Stimulated activated CD4-positive, alpha-beta T cell treated with anti-CD3 and anti-CD28 coated beads, Interleukin-15, amount 100 ng/mL, for 1 hour (primary cell): ENCODE results near the gene GJA1.

Experiments used
- DNase-seq, 2 donors: peaks; one replicate each; pipeline ENCODE4 v3.0.0-alpha.2; 2020; ENCODE audit warnings: low read depth in 1 of 2, low spot score in 1 of 2

The GJA1 gene

GRCh38 chr6:121482004-121482693 is 46.7 kb downstream of the GJA1 start:
- no peak for DNase-seq

GRCh38 chr6:121482751-121483150 is 47.3 kb downstream of the GJA1 start:
- no peak for DNase-seq

GRCh38 chr6:121485359-121485811 is 49.9 kb downstream of the GJA1 start:
- no peak for DNase-seq

DNA sequence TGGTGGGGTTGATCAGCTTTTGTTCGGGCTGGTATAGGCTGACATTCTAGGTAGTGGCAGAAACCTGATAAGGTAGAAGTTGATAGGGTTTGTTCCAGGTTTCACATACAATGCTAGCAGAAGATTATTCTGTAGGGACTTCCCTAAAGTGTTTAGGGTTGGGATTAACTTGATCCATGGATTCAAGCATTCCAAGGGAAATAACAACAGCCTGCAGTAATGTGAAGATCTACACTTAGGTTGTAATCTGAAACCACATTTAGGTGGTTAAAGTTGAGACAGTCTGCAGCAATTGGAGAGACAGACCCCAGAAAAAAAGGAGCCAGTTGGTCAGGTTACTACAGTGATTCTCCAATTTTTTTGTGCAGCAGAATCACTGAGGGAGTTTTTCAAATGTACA is 56.1 kb downstream of the GJA1 start:
- DNase-seq = no peak

DNA sequence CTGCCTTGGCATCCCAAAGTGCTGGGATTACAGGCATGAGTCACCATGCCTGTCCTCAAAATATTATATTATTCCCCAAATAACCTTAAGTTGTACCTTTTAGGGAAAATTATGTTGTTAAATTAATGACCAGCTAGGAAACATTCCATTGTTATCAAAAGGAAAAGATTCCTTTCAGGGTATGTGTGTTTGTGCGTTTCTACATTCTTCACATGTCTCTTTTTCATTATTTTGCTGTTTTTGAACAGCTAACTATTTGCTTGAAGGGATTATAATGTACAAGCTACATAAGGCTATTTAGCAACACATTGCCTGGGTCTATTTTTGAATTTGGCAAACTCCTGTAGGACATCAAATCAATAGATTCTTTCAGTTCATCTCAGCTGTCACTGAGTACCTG is 57.1 kb downstream of the GJA1 start:
- no peak for DNase-seq

DNA sequence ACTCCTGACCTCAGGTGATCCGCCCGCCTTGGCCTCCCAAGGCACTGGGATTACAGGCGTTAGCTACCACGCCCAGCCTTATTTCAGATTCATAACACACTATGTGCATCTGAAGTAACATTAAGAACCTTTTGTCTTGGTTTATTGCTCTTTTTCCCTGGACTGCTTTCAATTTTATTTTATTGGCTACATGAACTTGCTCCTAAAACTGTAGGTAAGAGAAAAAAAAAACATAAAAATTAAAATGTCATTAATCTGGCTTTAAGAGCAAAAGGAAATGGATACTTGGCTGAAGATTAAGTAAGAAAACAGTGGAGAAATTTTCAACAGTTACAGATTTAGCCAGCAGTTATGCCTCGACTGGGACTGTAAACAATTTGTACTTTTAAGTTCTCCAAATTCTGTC is 62.5 kb downstream of the GJA1 start:
- no peak for DNase-seq

DNA sequence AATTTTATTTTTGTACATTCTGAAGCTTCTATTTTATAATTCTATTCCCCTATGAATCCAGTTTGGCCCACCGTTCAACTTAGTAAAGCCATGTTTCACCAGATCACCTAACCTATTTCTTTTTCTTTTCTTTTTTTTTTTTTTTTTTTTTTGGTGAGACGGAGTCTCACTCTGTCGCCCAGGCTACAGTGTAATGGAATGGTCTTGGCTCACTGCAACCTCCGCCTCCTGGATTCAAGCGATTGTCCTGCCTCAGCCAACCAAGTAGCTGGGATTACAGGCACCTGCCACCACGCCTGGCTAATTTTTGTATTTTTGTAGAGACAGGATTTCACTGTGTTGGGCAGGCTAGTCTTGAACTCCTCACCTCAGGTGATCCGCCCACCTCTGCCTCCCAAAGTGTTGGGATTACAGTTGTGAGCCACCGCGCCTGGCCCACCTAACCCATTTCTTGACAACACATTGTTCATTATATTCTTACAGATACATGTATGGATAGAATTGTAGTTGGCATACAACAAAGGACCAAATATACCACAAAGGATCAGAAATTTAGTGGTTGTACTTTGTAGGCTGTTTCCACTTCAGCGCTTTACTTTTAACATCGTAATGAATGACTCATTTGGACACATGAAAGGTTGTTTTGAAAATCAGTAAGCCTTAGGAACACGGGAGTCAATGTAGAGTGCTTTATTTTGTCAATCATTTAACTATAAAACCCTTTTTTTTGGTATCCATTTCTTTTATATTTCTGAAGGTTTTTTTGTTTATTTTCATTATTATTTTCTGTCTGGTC is 63.2 kb downstream of the GJA1 start:
- DNase-seq = no peak
